DOHH2 (cell line): ENCODE results near the gene PPP6R1.

Source experiments
- H3F3A ChIP-seq: fragments of 200-600 bp; sonication (generic), shearing (Covaris generic); 2 replicates; pipeline ENCODE4 v1.6.0; 2016; ENCODE audit warnings: antibody characterized with exemption, mild to moderate bottlenecking; ENCODE audit not compliant: control insufficient read depth, insufficient read depth
- H3K27ac ChIP-seq: fragments of 200-600 bp; sonication (generic); 2 replicates; pipeline ENCODE4 v1.5.1; 2014; ENCODE audit warnings: low read depth, mild to moderate bottlenecking, low read length, moderate library complexity
- H3K27me3 ChIP-seq: fragments of 200-600 bp; sonication (generic); 2 replicates; pipeline ENCODE4 v1.6.1; 2014; ENCODE audit warnings: mild to moderate bottlenecking, low read length, mixed read lengths; ENCODE audit not compliant: control insufficient read depth
- H3K36me3 ChIP-seq: fragments of 200-600 bp; sonication (generic); 2 replicates; pipeline ENCODE4 v1.6.1; 2014; ENCODE audit warnings: mild to moderate bottlenecking, low read length, moderate library complexity, mixed read lengths; ENCODE audit not compliant: control insufficient read depth
- H3K4me1 ChIP-seq: fragments of 200-600 bp; sonication (generic); 2 replicates; pipeline ENCODE4 v1.6.1; 2014; ENCODE audit warnings: mild to moderate bottlenecking, low read length, mixed read lengths; ENCODE audit not compliant: control insufficient read depth
- H3K4me2 ChIP-seq: fragments of 200-600 bp; sonication (generic); 2 replicates; pipeline ENCODE4 v1.6.0; 2014; ENCODE audit warnings: mild to moderate bottlenecking, low read length, moderate library complexity
- H3K4me3 ChIP-seq: fragments of 200-600 bp; sonication (generic); 2 replicates; pipeline ENCODE4 v1.5.1; 2014; ENCODE audit warnings: mild to moderate bottlenecking, low read length, mixed read lengths
- H3K79me2 ChIP-seq: fragments of 200-600 bp; sonication (generic); 2 replicates; pipeline ENCODE4 v1.6.1; 2014; ENCODE audit warnings: mild to moderate bottlenecking, low read length, mixed read lengths; ENCODE audit not compliant: control insufficient read depth
- H3K9me2 ChIP-seq: fragments of 200-600 bp; sonication (generic); replicated peaks from 2 replicates; pipeline ENCODE4 v1.6.1; 2014; ENCODE audit warnings: mild to moderate bottlenecking, low read length, mixed read lengths; ENCODE audit not compliant: control insufficient read depth
- H3K9me3 ChIP-seq: fragments of 200-600 bp; sonication (generic); 2 replicates; pipeline ENCODE4 v1.6.1; 2014; ENCODE audit warnings: antibody characterized with exemption, low read length, mixed read lengths; ENCODE audit not compliant: control insufficient read depth, insufficient read depth
- H4K20me1 ChIP-seq: fragments of 200-600 bp; sonication (generic); 2 replicates; pipeline ENCODE4 v1.6.0; 2014; ENCODE audit warnings: low read depth, mild to moderate bottlenecking, antibody characterized with exemption, low read length, moderate library complexity; ENCODE audit not compliant: control insufficient read depth, insufficient read depth
- EZH2phosphoT487 ChIP-seq: fragments of 200-600 bp; sonication (generic); IDR thresholded peaks from 2 replicates; pipeline ENCODE4 v1.6.1; 2017; ENCODE audit warnings: borderline replicate concordance, mild to moderate bottlenecking, antibody characterized with exemption, low read length, moderate library complexity, mixed read lengths
- TF ChIP-seq, protein P1 (sequence below): fragments of 200-600 bp; sonication (generic); IDR thresholded peaks from one replicate; pipeline ENCODE4 v1.5.1; 2014; ENCODE audit warnings: antibody characterized with exemption, mild to moderate bottlenecking, low read depth, low read length; ENCODE audit not compliant: poor library complexity, severe bottlenecking

The PPP6R1 gene

GRCh38 chr19:55258476-55258827 lies 365 bp downstream of the PPP6R1 start:
- H4K20me1 ChIP-seq, result no peaks in the 10 kb centered on the region
- peak overlapping the region; percentile 97 for H3K4me3 ChIP-seq
- peaks cover 43% of the 10 kb centered on the region for H3K36me3 ChIP-seq
- no peaks in the 10 kb centered on the region for H3K9me3 ChIP-seq
- no peaks in the 10 kb centered on the region for H3K27me3 ChIP-seq
- TF ChIP-seq EZH2phosphoT487, result no peak
- TF ChIP-seq, protein P1, sequence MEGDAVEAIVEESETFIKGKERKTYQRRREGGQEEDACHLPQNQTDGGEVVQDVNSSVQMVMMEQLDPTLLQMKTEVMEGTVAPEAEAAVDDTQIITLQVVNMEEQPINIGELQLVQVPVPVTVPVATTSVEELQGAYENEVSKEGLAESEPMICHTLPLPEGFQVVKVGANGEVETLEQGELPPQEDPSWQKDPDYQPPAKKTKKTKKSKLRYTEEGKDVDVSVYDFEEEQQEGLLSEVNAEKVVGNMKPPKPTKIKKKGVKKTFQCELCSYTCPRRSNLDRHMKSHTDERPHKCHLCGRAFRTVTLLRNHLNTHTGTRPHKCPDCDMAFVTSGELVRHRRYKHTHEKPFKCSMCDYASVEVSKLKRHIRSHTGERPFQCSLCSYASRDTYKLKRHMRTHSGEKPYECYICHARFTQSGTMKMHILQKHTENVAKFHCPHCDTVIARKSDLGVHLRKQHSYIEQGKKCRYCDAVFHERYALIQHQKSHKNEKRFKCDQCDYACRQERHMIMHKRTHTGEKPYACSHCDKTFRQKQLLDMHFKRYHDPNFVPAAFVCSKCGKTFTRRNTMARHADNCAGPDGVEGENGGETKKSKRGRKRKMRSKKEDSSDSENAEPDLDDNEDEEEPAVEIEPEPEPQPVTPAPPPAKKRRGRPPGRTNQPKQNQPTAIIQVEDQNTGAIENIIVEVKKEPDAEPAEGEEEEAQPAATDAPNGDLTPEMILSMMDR, result no peak
- H3K27ac ChIP-seq, result peak overlapping the region; percentile 99
- H3F3A ChIP-seq, result peaks cover 29% of the 10 kb centered on the region
- peaks cover 41% of the 10 kb centered on the region for H3K4me1 ChIP-seq
- H3K9me2 ChIP-seq, result no peaks in the 10 kb centered on the region
- peak overlapping the region; percentile 99 for H3K4me2 ChIP-seq
- H3K79me2 ChIP-seq, result peaks cover 54% of the 10 kb centered on the region

DNA sequence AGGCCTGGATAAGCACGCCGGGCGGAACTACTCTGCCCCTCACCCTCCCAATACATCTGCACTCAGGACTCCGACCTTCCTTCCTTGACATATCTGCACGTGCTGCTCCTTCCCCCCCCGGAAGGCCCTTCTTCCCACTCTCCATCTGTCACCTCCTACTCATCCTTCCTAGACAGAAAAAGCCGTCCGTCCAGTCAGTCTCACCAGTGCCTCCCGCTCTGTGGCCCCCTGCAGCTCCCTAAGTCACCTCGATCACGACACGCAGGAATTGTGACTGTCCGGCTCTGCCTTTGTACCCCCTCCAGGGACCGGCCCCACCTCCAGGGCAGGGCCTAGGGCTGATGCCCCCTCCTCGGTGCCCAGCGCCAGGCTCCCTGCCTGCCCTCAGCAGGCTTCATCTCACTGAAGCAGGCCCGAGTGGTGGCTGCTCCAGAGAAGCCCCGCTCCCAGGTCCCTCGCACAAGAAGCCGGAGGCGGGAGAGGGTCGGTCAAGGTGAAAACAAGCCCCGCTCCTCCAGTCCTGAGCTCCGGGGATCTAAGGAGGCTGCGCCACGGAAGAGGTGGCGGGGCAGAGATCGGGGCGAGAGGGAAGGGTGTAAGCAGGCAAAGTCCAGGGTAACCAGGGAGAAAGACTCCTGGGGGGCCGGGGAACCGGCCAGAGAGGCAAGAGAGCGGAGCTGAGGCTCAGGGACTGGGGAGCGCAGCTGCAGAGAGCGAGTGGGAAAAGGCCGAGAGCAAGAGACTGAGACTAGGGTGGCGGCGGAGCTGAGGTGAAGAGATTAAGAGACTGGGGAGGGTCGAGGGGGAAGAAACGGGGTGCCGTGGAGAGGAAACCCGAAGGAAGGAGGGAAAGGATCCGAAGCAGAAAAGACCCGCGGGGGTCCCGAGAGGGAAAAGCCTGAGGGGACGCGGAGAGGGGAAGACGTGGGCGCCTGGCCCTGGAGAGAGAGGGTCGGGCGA lies 1.1 kb downstream of the PPP6R1 start:
- Histone ChIP-seq H3K79me2 (peaks cover 61% of the 10 kb centered on the region), H3F3A (peaks cover 29% of the 10 kb centered on the region), H3K4me1 (peaks cover 48% of the 10 kb centered on the region), H4K20me1 (peaks cover 6% of the 10 kb centered on the region; the same call in 1 of the 2 replicates), H3K36me3 (peaks cover 50% of the 10 kb centered on the region), H3K27ac (peak overlapping the region; percentile 99), H3K9me2 (no peaks in the 10 kb centered on the region), H3K9me3 (no peaks in the 10 kb centered on the region), H3K27me3 (no peaks in the 10 kb centered on the region), H3K4me3 (peak overlapping the region; percentile 97), H3K4me2 (peak overlapping the region; percentile 99)
- TF ChIP-seq, protein P1, result no peak
- TF ChIP-seq EZH2phosphoT487, result no peak

DNA sequence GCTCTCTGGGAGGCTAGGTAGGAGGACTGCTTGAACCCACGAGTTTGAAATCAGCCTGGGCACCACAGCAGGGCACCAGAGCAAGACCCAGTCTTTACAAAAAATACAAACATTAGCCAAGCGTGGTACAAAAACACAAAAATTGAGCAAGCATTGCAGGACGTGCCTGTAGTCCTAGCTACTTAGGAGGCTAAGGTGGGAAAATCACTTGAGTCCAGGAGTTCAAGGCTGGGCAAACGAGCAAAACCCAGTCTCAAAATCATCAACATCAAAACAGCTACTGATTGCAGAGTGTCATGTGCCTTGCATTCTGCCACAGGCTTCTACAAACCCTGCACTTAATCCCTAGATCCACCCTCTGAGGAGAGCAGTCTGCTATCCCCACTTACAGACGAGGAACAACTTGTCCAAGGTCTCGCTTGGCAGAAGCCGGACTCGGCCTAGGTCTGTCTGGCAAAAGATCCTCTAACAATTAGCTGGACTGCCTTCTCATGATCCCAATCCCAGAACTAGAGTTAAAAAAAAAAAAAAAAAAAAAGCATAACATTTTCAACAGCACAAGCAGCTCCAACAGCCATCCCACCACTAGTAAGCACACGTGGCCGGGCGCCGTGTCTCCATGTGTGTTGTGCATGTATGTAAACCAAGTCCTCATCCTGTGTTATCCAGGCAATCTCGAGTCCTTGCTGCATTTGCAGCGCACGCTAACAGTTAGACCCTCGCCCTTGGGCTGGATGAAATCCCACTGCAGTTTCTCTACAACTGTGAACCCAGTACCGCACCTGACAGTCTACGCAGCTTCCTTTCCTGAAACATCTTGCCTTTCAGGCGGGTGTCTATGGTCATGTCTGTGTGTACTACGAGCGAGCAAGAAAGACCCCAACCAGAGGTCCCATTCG lies 2.0 kb downstream of the PPP6R1 start:
- H3K4me3 ChIP-seq, result peak overlapping the region; percentile 97
- no peaks in the 10 kb centered on the region for H3K9me2 ChIP-seq
- H3K4me1 ChIP-seq, result peaks cover 58% of the 10 kb centered on the region
- H3F3A ChIP-seq, result peaks cover 29% of the 10 kb centered on the region
- peaks cover 70% of the 10 kb centered on the region for H3K79me2 ChIP-seq
- peaks cover 59% of the 10 kb centered on the region for H3K36me3 ChIP-seq
- H3K27ac ChIP-seq, result peak overlapping the region; percentile 99
- peak overlapping the region; percentile 99 for H3K4me2 ChIP-seq
- no peaks in the 10 kb centered on the region for H3K27me3 ChIP-seq
- H4K20me1 ChIP-seq, result peaks cover 6% of the 10 kb centered on the region; the same call in 1 of the 2 replicates
- no peaks in the 10 kb centered on the region for H3K9me3 ChIP-seq
- no peak for TF ChIP-seq EZH2phosphoT487
- TF ChIP-seq, protein P1, result no peak
